K562 (cell line): ENCODE results near the gene ENDOG. TPM values are rescaled to one million over a fixed set of nuclear protein-coding genes. Genes with fewer than 3 reads are reported as not detected.
A peak's percentile ranks its signal among the peaks of the same experiment; 100 is the strongest.

ENCODE experiments used
- HDAC1 ChIP-seq, 2 experiments: fragments of 450-650 bp; IDR thresholded peaks; 2 replicates each; pipeline ENCODE4 v1.6.1; 2016 to 2017; ENCODE audit warnings: inconsistent platforms in 1 of 2, mild to moderate bottlenecking in 1 of 2, moderate library complexity in 1 of 2
- RBBP5 ChIP-seq: fragments of 200-600 bp; sonication (generic); IDR thresholded peaks from 2 replicates; pipeline ENCODE4 v1.6.1; 2012; ENCODE audit warnings: borderline replicate concordance, mild to moderate bottlenecking, low read length, control low read depth, inconsistent platforms; ENCODE audit not compliant: insufficient read depth, poor library complexity, severe bottlenecking
- SMARCA4 ChIP-seq: fragments of 450-650 bp; IDR thresholded peaks from 2 replicates; pipeline ENCODE4 v1.6.1; 2016
- SMC3 ChIP-seq: conservative IDR thresholded peaks from 2 replicates; pipeline ENCODE4 v1.6.1; 2011; ENCODE audit warnings: low read depth, low read length, improper control_type of control experiment; ENCODE audit not compliant: insufficient read depth
- USF1 ChIP-seq: sonication (generic); formaldehyde crosslinking; IDR thresholded peaks from 2 replicates; pipeline ENCODE4 v1.9.0; 2022; ENCODE audit warnings: mild to moderate bottlenecking, missing genetic modification reagents
- ZKSCAN1 ChIP-seq: fragments of 150-350 bp; IDR thresholded peaks from 2 replicates; pipeline ENCODE4 v1.6.1; 2016; ENCODE audit warnings: low read depth, low read length
- polyA plus RNA-seq, 8 experiments: library from polyadenylated mRNA; depleted of rRNA in 4 of 8; stranded (reverse) in 5 of 8; unstranded in 3 of 8; fragments of >200 nt; fragmentation: Nextera tagmentation in 2 of 8; fragmentation: Illumina TruSeq in 1 of 8; extraction: Ambion mirVana in 2 of 8; extraction: Trizol in 1 of 8; gene quantifications; 2 replicates each; pipeline versions ENCODE4 v1.2.1 to v1.2.3, GENCODE V29; 2011 to 2014; ENCODE audit warnings: inconsistent platforms in 1 of 8, missing spikeins in 1 of 8
- total RNA-seq, 7 experiments: library from RNA; depleted of rRNA in 6 of 7; stranded (reverse); fragments of >200 nt in 6 of 7; fragmentation: Illumina TruSeq in 2 of 7; extraction: Trizol in 2 of 7; gene quantifications; 2 replicates each; pipeline versions ENCODE4 v1.2.1 to v1.2.3, GENCODE V29; 2011 to 2021; ENCODE audit warnings: low replicate concordance in 1 of 7

Gene ENDOG
- total and polyA plus RNA-seq, 9 of the 15 experiments (the other 6 are each of a cell fraction or from before 2014, with no cell fraction given): 1.2 to 91.0 (median 25.5) TPM

GRCh38 chr9:128818839-128819715 lies 777 bp downstream of the ENDOG start (continued):
- peak; percentile 88 for TF ChIP-seq RBBP5
- TF ChIP-seq USF1 (CRISPR knock-in tag): 0 out of 2 replicates have a peak, but pooled peaks have one; percentile 41
- no peak for TF ChIP-seq HDAC1 (IDR thresholded peaks at IDR 0.05)
- TF ChIP-seq ZKSCAN1: no peak
- TF ChIP-seq SMARCA4: peak; percentile 16; the same call in 1 of the 2 replicates
- TF ChIP-seq SMC3: 0 out of 2 replicates have a peak, but pooled peaks have one; percentile 12
